NOMO-1 treated with DMSO at 0.1 percent for 48 hours (cell line): ENCODE data around the gene XYLT1.

Experiments used
- DNase-seq: peaks from one replicate; lab custom pipeline; 2025; ENCODE audit not compliant: unreplicated experiment; lab: John Stamatoyannopoulos, UW

The XYLT1 gene

GRCh38 chr16:17362183-17362582, 108.6 kb downstream of the XYLT1 start:
- no peak for DNase-seq

DNA sequence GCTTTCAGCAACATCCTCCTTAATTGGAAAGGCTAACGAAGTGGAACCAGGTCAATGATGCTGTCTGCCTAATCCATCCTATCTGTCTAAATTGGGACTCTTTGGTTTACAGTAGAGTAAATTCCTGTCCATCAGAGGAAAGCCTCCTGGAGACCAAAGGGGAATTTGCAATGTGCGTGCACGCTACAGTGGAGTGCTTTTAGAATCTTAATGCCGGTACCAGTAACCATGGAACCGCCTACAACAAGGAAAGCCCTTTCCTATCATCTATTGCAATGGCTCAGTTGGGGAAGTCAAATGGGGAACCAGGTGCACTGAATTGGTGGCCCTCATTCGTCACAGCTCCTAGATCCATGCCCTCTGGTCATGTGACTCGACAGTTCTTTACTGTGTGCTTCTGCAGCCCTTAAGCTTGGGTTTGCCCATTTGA, 110.1 kb downstream of the XYLT1 start:
- DNase-seq: peak; percentile 65

- peak; percentile 75 for DNase-seq
Observed at GRCh38 chr16:17359788-17360390, 110.9 kb downstream of the XYLT1 start.

DNA sequence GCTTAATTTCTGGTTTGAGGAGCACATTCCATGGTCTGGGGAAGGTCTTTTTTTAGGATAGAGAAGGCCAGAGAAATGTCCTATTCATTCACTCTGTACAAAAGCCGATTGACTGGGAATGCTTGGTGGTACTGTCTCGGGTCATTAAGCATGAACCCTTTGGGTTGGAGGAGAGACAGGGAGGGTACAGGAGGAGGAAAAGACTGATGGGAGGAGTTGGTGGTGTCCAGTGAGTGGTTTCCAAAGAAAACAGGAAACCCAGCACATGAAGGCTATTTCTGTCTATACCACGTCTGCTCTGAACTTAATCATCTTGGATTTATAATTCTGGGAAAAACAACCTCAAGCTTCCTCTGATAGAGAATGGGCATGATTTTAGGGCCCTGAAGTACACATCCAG, 111.9 kb downstream of the XYLT1 start:
- DNase-seq: no peak

- no peak for DNase-seq
Observed at GRCh38 chr16:17358355-17358754, 112.4 kb downstream of the XYLT1 start.

DNA sequence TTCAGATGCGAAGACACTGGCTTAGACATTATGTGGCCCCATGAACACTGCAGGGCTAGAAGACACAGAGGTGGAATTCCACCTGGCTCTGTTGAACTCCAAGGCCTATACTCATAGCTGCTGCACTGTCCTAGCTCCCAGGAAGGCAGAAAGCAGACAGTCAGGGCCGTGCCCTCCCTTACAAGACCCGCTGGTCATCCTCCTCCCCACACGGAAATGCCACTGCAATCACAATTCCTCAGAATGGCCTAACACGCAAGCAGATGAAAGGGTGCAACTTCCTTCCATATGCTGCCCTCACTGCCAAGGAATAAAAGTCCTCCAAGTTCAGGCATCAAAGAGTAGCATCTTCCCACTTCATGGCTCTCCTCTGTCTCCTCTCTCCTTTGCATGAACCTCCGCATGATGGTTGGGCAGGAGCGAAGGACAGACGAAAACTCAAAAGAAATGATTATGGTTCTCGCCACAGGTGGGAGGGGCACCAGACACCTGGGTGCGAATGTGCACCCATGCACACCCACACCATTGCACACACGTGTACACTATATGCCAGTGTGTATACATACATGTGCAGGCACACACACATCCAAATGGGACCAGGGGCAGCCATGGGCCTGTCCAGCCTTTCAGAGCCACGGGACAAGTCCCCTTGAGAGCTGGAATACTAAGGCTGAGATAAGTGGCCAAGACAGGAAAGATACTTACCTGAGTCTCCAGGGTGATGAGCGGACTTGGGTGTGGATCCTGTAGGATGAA, 113.3 kb downstream of the XYLT1 start:
- DNase-seq: no peak

- no peak for DNase-seq
Observed at GRCh38 chr16:17356243-17356933, 114.4 kb downstream of the XYLT1 start.

GRCh38 chr16:17354685-17355084, 116.1 kb downstream of the XYLT1 start:
- no peak for DNase-seq

- DNase-seq: no peak
Observed at GRCh38 chr16:17354141-17354601, 116.6 kb downstream of the XYLT1 start.

DNA sequence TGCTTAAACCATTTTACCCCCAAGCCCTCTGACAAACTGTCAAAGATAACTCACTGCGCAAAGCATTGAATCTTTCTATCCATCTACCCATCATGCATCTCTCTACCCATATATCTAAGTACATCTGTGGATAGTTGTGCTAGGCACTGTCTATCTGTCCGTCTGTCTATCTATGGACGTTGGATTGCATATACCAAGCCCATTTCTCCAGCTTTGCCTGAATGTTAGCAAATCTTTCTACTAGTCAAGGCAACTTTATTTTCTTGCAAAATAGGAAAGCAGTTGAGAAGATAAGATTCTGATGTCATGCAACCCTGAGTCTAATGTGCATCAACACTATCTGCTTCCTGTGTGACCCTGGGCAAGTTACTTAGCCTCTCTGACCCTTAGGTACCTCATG, 117.2 kb downstream of the XYLT1 start:
- DNase-seq: no peak

DNA sequence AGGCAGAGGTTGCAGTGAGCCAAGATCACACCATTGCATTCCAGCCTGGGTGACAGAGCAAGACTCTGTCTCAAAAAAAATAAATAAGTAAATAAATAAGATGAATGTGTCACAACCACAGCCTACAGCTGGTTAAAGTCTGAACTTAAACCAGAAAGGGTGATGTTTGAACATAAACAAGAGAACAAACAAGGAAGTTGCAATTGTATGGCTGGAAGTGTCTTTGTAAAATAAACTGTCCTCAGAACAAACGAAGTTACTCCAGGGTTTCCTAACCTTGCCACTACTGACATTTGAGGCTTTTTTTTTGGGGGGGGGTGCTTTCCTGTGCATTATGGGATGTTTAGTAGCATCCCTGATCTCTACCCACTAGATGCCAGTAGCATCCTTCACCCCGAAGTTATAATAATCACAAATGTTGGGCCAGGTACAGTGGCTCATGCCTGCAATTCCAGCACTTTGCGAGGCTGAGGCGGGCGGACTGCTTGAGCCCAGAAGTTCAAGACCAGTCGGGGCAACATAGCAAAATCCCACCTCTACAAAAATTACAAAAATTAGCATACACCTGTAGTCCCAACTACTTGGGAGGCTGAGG, 119.2 kb downstream of the XYLT1 start:
- DNase-seq: no peak

GRCh38 chr16:17350207-17350606, 120.6 kb downstream of the XYLT1 start:
- DNase-seq: peak; percentile 34

GRCh38 chr16:17348826-17349225, 121.9 kb downstream of the XYLT1 start:
- DNase-seq: no peak

DNA sequence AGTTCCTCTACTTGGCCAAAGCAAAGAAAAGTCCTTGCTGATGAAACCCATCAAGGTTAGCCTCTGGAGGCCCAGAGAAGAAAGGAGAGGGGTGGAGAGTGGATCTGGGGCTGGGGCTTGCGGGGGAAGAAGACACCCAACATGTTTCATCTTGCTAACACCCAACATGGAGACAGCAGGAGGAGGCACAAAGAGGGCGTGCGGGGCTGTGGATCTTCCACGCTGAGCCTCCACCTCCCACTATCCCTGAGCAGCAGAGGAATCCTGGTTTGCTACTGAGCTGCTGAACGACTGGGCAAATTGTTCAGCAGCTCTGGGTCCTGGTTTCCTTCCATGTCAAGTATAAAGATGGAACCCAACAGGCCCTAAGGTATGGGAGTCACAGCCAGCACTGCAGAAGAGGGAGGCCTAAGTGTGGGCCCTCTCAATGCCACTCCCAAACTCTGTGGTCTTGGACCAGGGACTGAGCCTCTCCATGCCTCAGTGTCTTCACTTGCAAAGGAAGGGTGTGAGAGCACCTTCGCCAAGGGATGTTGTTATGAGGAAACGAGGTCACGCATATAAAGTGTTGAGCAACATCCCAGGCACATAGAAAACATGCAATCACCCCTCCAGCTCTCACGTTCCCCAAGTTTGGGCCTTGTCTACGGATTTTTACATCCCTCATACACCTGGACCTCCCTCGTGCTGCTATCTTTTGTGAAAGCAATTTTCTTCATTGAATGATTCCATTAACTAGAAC, 122.5 kb downstream of the XYLT1 start:
- DNase-seq: peak; percentile 43

- no peak for DNase-seq
Observed at GRCh38 chr16:17347624-17348023, 123.1 kb downstream of the XYLT1 start.

- DNase-seq: peak; percentile 18
Observed at GRCh38 chr16:17346621-17347569, 123.9 kb downstream of the XYLT1 start.

- DNase-seq: peak; percentile 12
Observed at GRCh38 chr16:17345043-17345442, 125.7 kb downstream of the XYLT1 start.

DNA sequence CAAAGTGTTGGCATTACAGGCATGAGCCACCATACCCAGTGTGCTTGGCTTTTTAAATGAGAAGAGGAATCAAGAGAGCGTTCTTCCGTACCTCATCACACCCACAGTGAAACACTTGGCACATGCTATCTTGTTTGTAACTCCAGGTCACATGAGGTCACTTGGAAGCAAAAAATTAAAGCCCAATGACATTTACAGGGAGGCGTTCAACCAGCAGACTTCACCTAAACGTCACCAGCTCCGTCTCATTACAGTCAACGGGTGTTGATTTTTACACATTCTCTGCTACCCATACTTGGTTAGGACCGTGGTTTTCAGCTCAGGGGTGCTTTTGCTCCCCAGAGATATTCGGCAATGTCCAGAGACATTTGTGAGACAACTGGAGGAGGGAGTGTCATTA, 127.0 kb downstream of the XYLT1 start:
- DNase-seq: peak; percentile 41

- DNase-seq: peak; percentile 97
Observed at GRCh38 chr16:17343028-17343427, 127.7 kb downstream of the XYLT1 start.

DNA sequence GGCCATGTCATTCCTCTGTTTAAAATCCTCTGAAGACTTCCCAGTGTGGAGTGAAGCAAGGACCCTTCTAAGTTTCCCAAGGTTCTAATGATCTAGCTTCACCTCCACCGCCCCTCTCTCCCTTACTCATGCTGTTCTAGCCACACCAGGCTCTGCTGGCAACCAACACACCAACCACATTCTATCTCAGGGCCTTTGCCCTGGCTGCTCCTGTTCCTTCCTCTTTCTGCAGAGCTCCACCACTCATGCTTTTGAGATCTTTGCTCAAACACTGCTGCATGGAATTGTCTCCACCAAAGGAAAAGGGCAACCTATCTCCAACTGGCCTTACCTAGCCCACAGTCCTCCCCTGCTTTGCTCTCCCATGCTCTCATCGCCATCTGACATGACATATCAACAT, 128.7 kb downstream of the XYLT1 start:
- peak; percentile 84 for DNase-seq
